ENCODE results near the gene BRPF1. TPM values are rescaled to one million over a fixed set of nuclear protein-coding genes. Genes with fewer than 3 reads are reported as not detected.

BRPF1 gene
- polyA plus RNA-seq, 1 of the 3 experiments (the other 2 are of a cell fraction): 13.0 TPM

- Histone ChIP-seq H3K4me2 (no peak overlapping the region), H3F3A (replicated peaks; ENCODE audit: insufficient read depth) (peaks cover 15% of the 10 kb centered on the region), H3K27ac (ENCODE audit: low read depth in 2 of 2, low read length in 1 of 2) (no peak overlapping the region), H3K79me2 (ENCODE audit: insufficient read depth) (no peaks in the 10 kb centered on the region), H3K36me3 (replicated peaks in 1 of 2; ENCODE audit: control insufficient read depth in 1 of 2, insufficient read depth in 2 of 2, low read length in 1 of 2) (no peaks in the 10 kb centered on the region), H4K20me1 (ENCODE audit: insufficient read depth) (no peaks in the 10 kb centered on the region), H3K27me3 (ENCODE audit: insufficient read depth) (no peaks in the 10 kb centered on the region; the same call in 1 of the 2 replicates), H3K9ac (no peak overlapping the region), H2AFZ (ENCODE audit: low read depth) (no peak overlapping the region), H3K4me1 (ENCODE audit: control insufficient read depth in 1 of 2, insufficient read depth in 2 of 2, low read depth in 1 of 2, low read length in 1 of 2) (peaks cover 0 to 2% of the 10 kb centered on the region in 2 experiments; a peak in 1 of 4 replicates), H3K9me2 (no peaks in the 10 kb centered on the region), H3K4me3 (ENCODE audit: low read depth in 2 of 2, low read length in 1 of 2) (no peak overlapping the region), H3K9me3 (no peaks in the 10 kb centered on the region)
- CTCF ChIA-PET: interaction anchor here (1.2 to 1.5 kb wide), 2 partner anchors 9 to 13 kb away, joined by 3 to 5 read pairs; no protein-coding TSS in a partner anchor
- DNase-seq: no peak
- TF ChIP-seq FOXJ3 (CRISPR knock-in tag; IDR thresholded peaks at IDR 0.05) (no peak), RAD21 (IDR thresholded peaks at IDR 0.05; ENCODE audit: low read length) (no peak), SMC3 (IDR thresholded peaks at IDR 0.05; ENCODE audit: low read depth, low read length) (no peak), ELF1 (IDR thresholded peaks at IDR 0.05) (no peak)
- 47% methylated on average over 1 of the region's 1 CpG for WGBS (ENCODE audit: low lambda C conversion rate)
- POLR2A ChIA-PET: no interaction called here
These were observed 14.0 kb upstream of the BRPF1 start for GRCh38 chr3:9717563-9717962.

GRCh38 chr3:9718118-9718517 is 13.4 kb upstream of the BRPF1 start:
- TF ChIP-seq POLR2AphosphoS5 (IDR thresholded peaks at IDR 0.05; ENCODE audit: low read depth, low read length) (no peak), SMC3 (IDR thresholded peaks at IDR 0.05; ENCODE audit: low read depth, low read length) (no peak), TAF1 (IDR thresholded peaks at IDR 0.05; ENCODE audit: borderline replicate concordance, low read depth, low read length) (no peak), SIN3A (IDR thresholded peaks at IDR 0.05; ENCODE audit: borderline replicate concordance, low read depth, low read length) (no peak), CHD2 (IDR thresholded peaks at IDR 0.05; ENCODE audit: low read length, partially characterized antibody) (no peak), GATA2 (CRISPR knock-in tag; IDR thresholded peaks at IDR 0.05) (no peak), REST (IDR thresholded peaks at IDR 0.05; ENCODE audit: low read depth, low read length) (no peak), YY1 (IDR thresholded peaks at IDR 0.05; ENCODE audit: low read depth) (no peak), GABPA (IDR thresholded peaks at IDR 0.05; ENCODE audit: low read depth) (no peak), NFIC (IDR thresholded peaks at IDR 0.05; ENCODE audit: borderline replicate concordance) (no peak), MEF2A (IDR thresholded peaks at IDR 0.05; ENCODE audit: borderline replicate concordance, low read depth) (no peak), NRF1 (IDR thresholded peaks at IDR 0.05; ENCODE audit: low read depth, low read length) (no peak), RXRA (IDR thresholded peaks at IDR 0.05; ENCODE audit: borderline replicate concordance, low read depth) (no peak)
- TF ChIP-seq, protein P1, sequence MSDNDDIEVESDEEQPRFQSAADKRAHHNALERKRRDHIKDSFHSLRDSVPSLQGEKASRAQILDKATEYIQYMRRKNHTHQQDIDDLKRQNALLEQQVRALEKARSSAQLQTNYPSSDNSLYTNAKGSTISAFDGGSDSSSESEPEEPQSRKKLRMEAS (IDR thresholded peaks at IDR 0.05; ENCODE audit: low read depth): no peak
- TF ChIP-seq, protein P2, sequence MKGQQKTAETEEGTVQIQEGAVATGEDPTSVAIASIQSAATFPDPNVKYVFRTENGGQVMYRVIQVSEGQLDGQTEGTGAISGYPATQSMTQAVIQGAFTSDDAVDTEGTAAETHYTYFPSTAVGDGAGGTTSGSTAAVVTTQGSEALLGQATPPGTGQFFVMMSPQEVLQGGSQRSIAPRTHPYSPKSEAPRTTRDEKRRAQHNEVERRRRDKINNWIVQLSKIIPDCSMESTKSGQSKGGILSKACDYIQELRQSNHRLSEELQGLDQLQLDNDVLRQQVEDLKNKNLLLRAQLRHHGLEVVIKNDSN (IDR thresholded peaks at IDR 0.05; ENCODE audit: borderline replicate concordance, low read depth): no peak
- Histone ChIP-seq H3K4me2 (no peak overlapping the region), H2AFZ (ENCODE audit: low read depth) (no peak overlapping the region), H3F3A (replicated peaks; ENCODE audit: insufficient read depth) (peaks cover 15% of the 10 kb centered on the region), H3K4me1 (ENCODE audit: control insufficient read depth in 1 of 2, insufficient read depth in 2 of 2, low read depth in 1 of 2, low read length in 1 of 2) (peaks cover 0 to 2% of the 10 kb centered on the region in 2 experiments; a peak in 1 of 4 replicates), H3K27ac (ENCODE audit: low read depth in 2 of 2, low read length in 1 of 2) (no peak overlapping the region), H3K9ac (no peak overlapping the region), H3K9me3 (no peaks in the 10 kb centered on the region), H3K9me2 (no peaks in the 10 kb centered on the region), H3K27me3 (ENCODE audit: insufficient read depth) (no peaks in the 10 kb centered on the region), H3K4me3 (ENCODE audit: low read depth in 2 of 2, low read length in 1 of 2) (no peak overlapping the region), H3K79me2 (ENCODE audit: insufficient read depth) (no peaks in the 10 kb centered on the region), H3K36me3 (replicated peaks in 1 of 2; ENCODE audit: control insufficient read depth in 1 of 2, insufficient read depth in 2 of 2, low read length in 1 of 2) (no peaks in the 10 kb centered on the region), H4K20me1 (ENCODE audit: insufficient read depth) (no peaks in the 10 kb centered on the region)
- CTCF ChIA-PET: interaction anchor here (1.2 to 1.5 kb wide), 2 partner anchors 9 to 12 kb away, joined by 3 to 5 read pairs; no protein-coding TSS in a partner anchor
- 55% methylated on average over 4 of the region's 4 CpGs for WGBS (ENCODE audit: low lambda C conversion rate)
- POLR2A ChIA-PET: no interaction called here
- no peak for DNase-seq
